ENCODE measurements around the gene IFT88.

IFT88 gene

GRCh38 chr13:20719783-20720182 lies 152.8 kb downstream of the IFT88 start:
- DNase-seq: no peak

GRCh38 chr13:20720499-20720898 lies 153.5 kb downstream of the IFT88 start:
- no peak for DNase-seq

- DNase-seq: no peak
Observed at GRCh38 chr13:20721058-20721453, 154.1 kb downstream of the IFT88 start.

GRCh38 chr13:20721454-20722357 lies 154.7 kb downstream of the IFT88 start:
- DNase-seq: peak; percentile 18

GRCh38 chr13:20727856-20728255 lies 160.9 kb downstream of the IFT88 start:
- DNase-seq: no peak

GRCh38 chr13:20728579-20729311 lies 161.8 kb downstream of the IFT88 start:
- DNase-seq: no peak

- no peak for DNase-seq
Observed at GRCh38 chr13:20729633-20730585, 163.0 kb downstream of the IFT88 start.

GRCh38 chr13:20738616-20739015 lies 171.7 kb downstream of the IFT88 start:
- no peak for DNase-seq

- no peak for DNase-seq
Observed at GRCh38 chr13:20740021-20740420, 173.1 kb downstream of the IFT88 start.
